Cardiac septum (tissue), 1 donor: ENCODE results near the gene CAPN7. TPM values are rescaled to one million over a fixed set of nuclear protein-coding genes. Genes with fewer than 3 reads are reported as not detected.
A peak's percentile ranks its signal among the peaks of the same experiment; 100 is the strongest.

Experiments used
- DNase-seq: peaks from one replicate; pipeline ENCODE4 v3.0.0-alpha.2; 2020; ENCODE audit warnings: low spot score
- intact Hi-C: fragments of 100-400 bp; cut with DNase I; formaldehyde crosslinking; loops from one replicate; pipeline ENCODE4 v1.14.0; 2022
- total RNA-seq: library from RNA; stranded (reverse); fragmentation: NEBNext Ultra II Directional; extraction: Animal tissue kit (Norgen Biotek cat#: 25700); gene quantifications from one replicate; pipeline ENCODE4 v1.2.1, GENCODE V29; 2021
- donor health status: DM: no; HTN: no; CAD: no.

Gene CAPN7
- total RNA-seq, 1 donor from 2014 or later, result 29.2 TPM

DNA sequence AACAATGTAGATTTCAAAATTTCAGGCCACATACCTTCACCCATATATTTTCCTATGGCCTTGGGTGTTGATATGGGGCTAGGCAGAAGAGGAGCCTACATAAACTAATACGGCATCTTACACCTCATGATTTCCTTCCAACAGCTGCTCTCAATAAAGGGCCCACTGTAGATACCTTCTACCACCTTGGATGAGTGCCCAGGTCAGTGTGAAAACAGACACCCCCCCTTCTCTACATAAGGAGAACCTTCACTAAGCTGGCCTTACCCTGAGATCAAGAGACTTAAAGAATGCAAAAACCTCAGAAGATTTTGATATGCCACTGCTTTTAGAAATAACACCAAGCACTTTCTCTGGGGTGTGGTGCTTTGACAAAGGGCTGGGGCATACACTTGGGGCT is 83.6 kb downstream of the CAPN7 start:
- DNase-seq, result peak; percentile 1
- intact Hi-C loops, result no loop called here

DNA sequence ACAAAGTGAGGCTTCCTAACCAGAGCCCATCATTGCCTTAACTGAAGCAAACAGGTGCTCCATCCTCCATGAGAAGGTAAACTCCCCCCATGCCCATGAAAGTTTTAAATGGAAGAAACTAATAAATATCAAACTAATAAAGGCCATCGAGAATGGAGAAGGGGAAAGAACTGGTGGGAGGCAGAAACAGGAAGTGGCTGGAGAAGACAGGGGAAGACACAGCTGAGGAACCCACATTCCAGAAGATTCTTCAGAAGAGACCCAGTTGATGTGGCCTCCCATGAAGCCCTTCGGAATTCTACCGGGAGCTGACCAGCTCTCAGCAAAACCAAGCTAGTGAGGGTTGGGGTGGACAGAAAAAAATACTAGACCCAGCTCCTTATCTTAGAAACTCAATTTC is 84.7 kb downstream of the CAPN7 start:
- no peak for DNase-seq
- intact Hi-C loops, result no loop called here

DNA sequence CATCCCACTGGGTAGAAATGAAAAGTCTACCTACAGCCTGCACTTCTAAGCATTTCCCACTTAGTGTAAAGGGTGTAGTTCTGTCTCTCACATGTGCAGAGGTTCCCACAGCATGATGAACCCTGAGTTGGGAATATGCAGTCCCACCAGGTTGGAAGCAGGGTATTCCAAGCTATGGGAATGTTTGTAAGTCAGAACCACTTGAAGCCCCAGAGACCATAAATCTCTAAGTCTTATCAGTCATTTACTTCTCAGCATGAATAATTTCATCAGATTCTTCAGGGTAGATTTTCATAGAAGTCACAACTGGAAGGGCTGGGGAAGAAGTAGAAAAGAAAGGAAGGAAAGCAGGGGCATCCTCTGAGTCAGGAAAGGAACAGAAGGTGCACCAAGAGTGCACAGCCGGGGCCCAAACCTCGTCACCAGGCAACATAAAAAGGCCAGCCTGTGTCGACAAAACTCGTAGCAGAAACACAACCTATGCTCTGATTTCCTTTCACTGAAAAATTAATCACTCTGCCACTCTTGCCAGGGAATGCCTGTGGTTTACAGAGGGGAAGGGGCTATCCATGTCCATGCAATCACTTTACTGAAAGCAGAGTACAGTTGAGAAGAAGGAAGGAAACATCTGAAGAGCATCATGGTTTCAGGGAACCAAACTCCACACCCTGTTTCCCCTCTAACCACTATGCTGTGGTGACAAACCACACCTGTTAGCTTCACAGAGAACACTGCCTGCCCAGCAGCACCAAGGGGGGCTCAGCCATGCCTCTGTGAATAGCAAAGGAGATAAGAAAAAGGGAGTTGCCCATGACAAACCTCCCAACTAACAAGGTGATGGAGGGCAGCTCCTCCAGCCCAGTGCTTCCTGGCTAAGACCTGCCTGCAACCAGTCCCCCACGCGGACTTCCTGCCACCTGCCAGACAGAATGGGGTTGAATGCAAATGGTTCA is 85.8 kb downstream of the CAPN7 start:
- DNase-seq, result peak; percentile 72
- intact Hi-C loops, result no loop called here

GRCh38 chr3:15292765-15293522 is 86.9 kb downstream of the CAPN7 start:
- intact Hi-C loops, result no loop called here
- peak; percentile 58 for DNase-seq

DNA sequence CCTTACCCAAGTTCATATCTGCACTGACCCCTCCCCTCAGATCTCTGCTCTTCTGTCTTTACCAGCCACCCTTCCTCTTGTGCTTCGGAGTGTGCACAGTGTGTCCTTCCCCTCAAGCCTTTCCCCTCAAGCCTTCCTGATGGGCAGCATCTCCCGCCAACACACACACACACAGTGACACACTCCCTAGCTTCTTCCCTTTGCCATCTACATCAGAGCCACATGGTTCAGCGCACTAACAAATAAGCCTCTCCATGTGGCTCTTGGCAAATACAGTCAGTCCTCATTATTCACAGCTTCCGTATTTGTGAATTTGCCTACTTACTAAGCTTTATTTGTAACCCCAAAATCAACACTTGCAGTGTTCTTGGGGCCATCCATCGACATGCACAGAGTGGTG is 88.9 kb downstream of the CAPN7 start:
- DNase-seq, result no peak
- intact Hi-C loops, result no loop called here

DNA sequence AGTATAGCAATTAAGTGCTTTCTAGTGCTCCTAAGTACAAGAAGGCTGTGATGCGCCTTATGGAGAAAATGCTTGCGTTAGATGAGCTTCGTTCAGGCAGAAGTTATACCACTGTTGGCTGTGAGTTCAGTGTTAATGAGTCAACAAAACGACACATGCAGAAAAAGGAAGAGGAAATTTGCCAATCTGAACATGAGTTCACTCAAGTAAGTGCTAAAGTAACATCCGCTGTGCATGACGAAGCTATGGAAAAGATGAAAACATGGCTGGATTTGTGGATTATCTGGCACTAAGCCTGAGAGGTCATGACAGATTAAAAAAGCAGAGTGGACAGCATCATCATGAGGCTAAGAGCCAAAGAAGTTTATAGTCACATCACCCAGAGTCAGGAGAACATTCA is 89.5 kb downstream of the CAPN7 start:
- DNase-seq, result no peak
- intact Hi-C loops, result no loop called here

DNA sequence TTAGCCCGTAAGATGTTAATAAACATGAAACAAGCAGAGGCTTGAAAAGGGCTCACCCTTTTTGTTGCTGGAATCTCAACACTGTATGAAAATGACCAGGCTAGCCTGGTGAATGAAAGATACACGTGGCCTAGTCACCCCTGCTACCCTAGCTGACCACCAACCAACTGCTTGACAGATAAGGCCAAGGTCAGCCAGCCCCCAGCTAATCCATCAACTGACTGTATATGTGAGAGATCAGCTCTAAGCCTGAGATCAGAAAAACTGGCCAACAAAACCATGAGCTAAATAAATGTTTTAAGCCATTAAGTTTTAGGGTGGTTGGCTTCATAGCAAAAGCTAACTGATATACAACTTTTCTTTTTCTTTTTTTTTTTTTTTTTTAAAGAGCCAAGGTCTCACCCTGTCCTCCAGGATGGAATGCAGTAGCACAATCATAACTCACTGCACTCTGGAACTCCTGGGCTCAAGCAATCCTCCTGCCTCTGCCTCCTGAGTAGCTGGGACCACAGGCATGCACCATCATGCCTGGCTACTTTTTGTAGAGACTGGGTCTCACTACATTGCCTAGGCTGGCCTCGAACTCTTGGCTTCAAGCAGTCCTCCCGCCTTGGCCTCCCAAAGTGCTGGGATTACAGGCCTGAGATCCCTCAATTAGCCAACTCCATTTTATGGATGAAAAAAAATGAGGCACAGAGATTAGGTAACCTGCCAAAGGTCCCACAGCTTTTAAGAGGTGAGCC is 91.7 kb downstream of the CAPN7 start:
- intact Hi-C loops, result no loop called here

DNA sequence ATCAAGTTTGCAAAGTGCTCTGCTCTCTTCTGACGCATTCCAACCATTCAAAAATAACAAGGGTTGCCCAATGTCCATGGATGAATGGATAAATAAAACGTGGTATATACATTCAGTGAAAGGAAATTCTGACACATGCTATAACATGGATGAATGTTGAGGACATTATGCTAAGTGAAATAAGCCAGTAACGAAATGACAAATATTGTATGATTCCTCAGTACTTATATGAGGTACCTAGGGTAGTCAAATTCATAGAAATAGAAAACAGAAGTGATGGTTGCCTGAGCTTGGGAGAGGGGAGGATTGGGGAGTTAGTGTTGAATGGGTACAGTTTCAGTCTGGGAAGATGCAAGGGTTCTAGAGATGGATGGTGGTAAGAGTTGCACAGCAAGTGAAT is 92.5 kb downstream of the CAPN7 start:
- DNase-seq, result no peak
- intact Hi-C loops, result no loop called here

More for the DNA sequence above, 91.7 kb downstream of the CAPN7 start:
- no peak for DNase-seq

DNA sequence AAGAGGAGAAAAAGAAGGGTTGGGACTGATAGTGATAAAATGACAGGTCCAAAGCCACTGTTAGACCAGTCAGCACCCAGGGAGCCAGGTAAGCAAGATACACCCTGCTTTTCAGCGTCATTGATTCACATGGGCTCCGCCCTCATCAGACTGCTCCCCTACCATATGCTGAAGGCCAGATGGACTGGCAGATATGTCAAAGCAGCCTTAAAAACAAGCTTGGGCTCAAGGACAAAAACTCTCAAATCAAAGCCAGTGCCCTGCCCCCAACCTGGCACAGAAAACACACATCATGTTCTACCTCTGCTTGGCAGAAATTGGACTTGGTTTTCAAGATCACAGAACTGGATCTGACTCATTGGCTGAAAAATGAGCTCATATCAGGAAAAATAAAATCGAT is 93.0 kb downstream of the CAPN7 start:
- intact Hi-C loops, result no loop called here

DNA sequence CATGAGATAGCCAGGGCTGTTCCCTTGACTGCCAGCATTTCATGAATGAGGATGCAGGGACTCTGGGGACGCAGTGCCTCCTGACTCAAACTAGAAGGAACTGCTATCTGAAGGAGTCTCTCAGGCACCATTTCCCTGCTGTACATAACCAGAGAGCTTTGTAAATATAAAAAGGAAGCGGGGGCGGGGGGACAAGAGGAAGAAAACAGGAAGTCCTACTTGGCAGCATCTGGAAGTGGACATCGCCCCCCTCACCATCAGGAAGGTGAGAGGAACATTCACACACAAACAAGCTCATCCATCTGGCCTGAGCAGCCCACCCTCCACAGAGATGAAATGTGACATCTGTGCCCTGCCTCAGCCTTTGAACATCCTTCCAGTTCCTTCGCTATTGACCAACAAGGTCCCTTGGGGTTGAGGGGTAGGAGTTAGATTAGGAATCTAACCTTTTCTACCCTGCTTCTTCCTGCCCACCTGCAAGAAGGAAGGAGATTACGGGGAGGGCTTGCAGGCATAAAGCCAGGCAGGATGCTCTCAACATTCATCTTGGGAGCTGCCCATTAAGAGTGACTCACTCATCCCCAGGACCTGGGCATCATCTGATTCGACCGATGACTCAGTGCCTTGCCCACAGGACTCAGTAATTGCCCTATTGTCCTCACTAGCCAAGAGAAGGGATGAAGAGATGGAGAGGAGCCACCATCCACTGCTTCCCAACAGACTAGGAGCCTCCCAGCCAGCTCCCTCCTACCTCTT is 94.5 kb downstream of the CAPN7 start:
- no peak for DNase-seq
- intact Hi-C loops, result no loop called here

More for the DNA sequence above, 93.0 kb downstream of the CAPN7 start:
- no peak for DNase-seq

DNA sequence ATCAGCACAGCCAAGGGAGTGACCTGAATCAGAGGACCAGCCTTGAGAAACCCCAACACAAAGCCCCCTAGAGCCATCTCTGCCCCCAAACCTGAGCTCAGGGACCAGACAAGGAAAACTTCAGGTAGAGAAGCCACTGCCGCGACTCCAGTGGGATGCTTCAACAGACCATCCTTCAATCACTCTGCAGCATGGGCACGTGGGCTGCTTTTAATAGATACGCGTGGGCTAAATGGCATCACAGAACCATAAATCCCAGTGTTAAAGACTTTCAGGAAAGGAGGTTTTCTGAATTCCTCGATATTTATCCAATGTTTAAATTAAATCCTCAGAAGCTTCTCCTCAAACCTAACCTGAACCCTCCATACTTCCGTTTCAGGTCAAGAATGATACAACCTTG is 95.7 kb downstream of the CAPN7 start:
- DNase-seq, result no peak
- intact Hi-C loops, result no loop called here

Other genes starting within 250 kb of the CAPN7 start
- 77.7 TPM for gene MRPS25, start 140.9 kb upstream of the CAPN7 start, total RNA-seq
- gene RBSN, start 107.1 kb upstream of the CAPN7 start, total RNA-seq, result 24.1 TPM
- gene SH3BP5, start 126.3 kb downstream of the CAPN7 start, total RNA-seq, result 11.4 TPM
- 11.7 TPM for gene METTL6, start 221.3 kb downstream of the CAPN7 start, total RNA-seq
- gene EAF1, start 221.4 kb downstream of the CAPN7 start, total RNA-seq, result 10.3 TPM